ENCODE data around the gene TMA7. TPM values are rescaled to one million over a fixed set of nuclear protein-coding genes. Genes with fewer than 3 reads are reported as not detected.
A peak's percentile ranks its signal among the peaks of the same experiment; 100 is the strongest.

Gene TMA7
- total RNA-seq, 1 experiment from 2014 or later = 152 TPM

GRCh38 chr3:48463703-48464102, 23.6 kb downstream of the TMA7 start:
- H3K36me3 ChIP-seq (ENCODE audit: insufficient read depth, low read length, poor library complexity, severe bottlenecking) = peaks cover 10% of the 10 kb centered on the region
- intact Hi-C loops (cut with micrococcal nuclease; ENCODE audit: unreplicated experiment) = no loop called here
- H3K27ac ChIP-seq (ENCODE audit: low read depth, low read length, poor library complexity, severe bottlenecking) = no peak overlapping the region
- ChIA-PET CTCF (no interaction called here), POLR2A (ENCODE audit: low non-redundant PET) (no interaction called here)
- no peak for DNase-seq (ENCODE audit: low spot score)
- H3K4me1 ChIP-seq (ENCODE audit: insufficient read depth, low read length, poor library complexity, severe bottlenecking) = peaks cover 12% of the 10 kb centered on the region
- no peaks in the 10 kb centered on the region for H3K9me3 ChIP-seq (ENCODE audit: low read depth, low read length, poor library complexity, severe bottlenecking)
- no peak overlapping the region for H3K4me3 ChIP-seq (ENCODE audit: low read depth, low read length, poor library complexity, severe bottlenecking)
- H3K27me3 ChIP-seq (replicated peaks; ENCODE audit: insufficient read depth, low read depth, low read length, poor library complexity) = no peaks in the 10 kb centered on the region
- TF ChIP-seq CTCF (conservative IDR thresholded peaks at IDR 0.05; ENCODE audit: low read depth, low read length) (no peak), EZH2 (IDR thresholded peaks at IDR 0.05; ENCODE audit: borderline replicate concordance, low read depth, low read length, poor library complexity, severe bottlenecking) (no peak)
- no TSS peak for BruUV-seq (replicated peaks)

GRCh38 chr3:48464713-48465221, 24.7 kb downstream of the TMA7 start:
- CTCF ChIA-PET = no interaction called here
- Histone ChIP-seq H3K4me3 (ENCODE audit: low read depth, low read length, poor library complexity, severe bottlenecking) (no peak overlapping the region), H3K27me3 (replicated peaks; ENCODE audit: insufficient read depth, low read depth, low read length, poor library complexity) (no peaks in the 10 kb centered on the region), H3K4me1 (ENCODE audit: insufficient read depth, low read length, poor library complexity, severe bottlenecking) (peaks cover 12% of the 10 kb centered on the region), H3K27ac (ENCODE audit: low read depth, low read length, poor library complexity, severe bottlenecking) (no peak overlapping the region), H3K9me3 (ENCODE audit: low read depth, low read length, poor library complexity, severe bottlenecking) (no peaks in the 10 kb centered on the region), H3K36me3 (ENCODE audit: insufficient read depth, low read length, poor library complexity, severe bottlenecking) (peaks cover 4% of the 10 kb centered on the region)
- no peak for TF ChIP-seq CTCF (conservative IDR thresholded peaks at IDR 0.05; ENCODE audit: low read depth, low read length)
- TF ChIP-seq EZH2 (IDR thresholded peaks at IDR 0.05; ENCODE audit: borderline replicate concordance, low read depth, low read length, poor library complexity, severe bottlenecking) = no peak
- intact Hi-C loops (cut with micrococcal nuclease; ENCODE audit: unreplicated experiment) = no loop called here
- POLR2A ChIA-PET (ENCODE audit: low non-redundant PET) = interaction anchor here (0.6 kb wide), 1 partner anchor 91 kb away, joined by 3 read pairs; no protein-coding TSS in a partner anchor
- BruUV-seq (replicated peaks) = no TSS peak
- no peak for DNase-seq (ENCODE audit: low spot score)

- H3K27ac ChIP-seq (ENCODE audit: low read depth, low read length, poor library complexity, severe bottlenecking) = peak overlapping the region; percentile 86
- H3K4me3 ChIP-seq (ENCODE audit: low read depth, low read length, poor library complexity, severe bottlenecking) = no peak overlapping the region
- no peaks in the 10 kb centered on the region for H3K9me3 ChIP-seq (ENCODE audit: low read depth, low read length, poor library complexity, severe bottlenecking)
- peaks cover 12% of the 10 kb centered on the region for H3K4me1 ChIP-seq (ENCODE audit: insufficient read depth, low read length, poor library complexity, severe bottlenecking)
- TF ChIP-seq CTCF (conservative IDR thresholded peaks at IDR 0.05; ENCODE audit: low read depth, low read length) = no peak
- no peak for TF ChIP-seq EZH2 (IDR thresholded peaks at IDR 0.05; ENCODE audit: borderline replicate concordance, low read depth, low read length, poor library complexity, severe bottlenecking)
- H3K36me3 ChIP-seq (ENCODE audit: insufficient read depth, low read length, poor library complexity, severe bottlenecking) = peaks cover 4% of the 10 kb centered on the region
- H3K27me3 ChIP-seq (replicated peaks; ENCODE audit: insufficient read depth, low read depth, low read length, poor library complexity) = no peaks in the 10 kb centered on the region
- BruUV-seq (replicated peaks) = no TSS peak
- CTCF ChIA-PET = no interaction called here
- POLR2A ChIA-PET (ENCODE audit: low non-redundant PET) = no interaction called here
- intact Hi-C loops (cut with micrococcal nuclease; ENCODE audit: unreplicated experiment) = no loop called here
- DNase-seq (ENCODE audit: low spot score) = no peak
Observed at GRCh38 chr3:48465237-48465530, 25.1 kb downstream of the TMA7 start.
